HG03039 (cell line): ENCODE data around the gene SLC27A1.
"Not testable (repeated sequence)": the region's sequence is repeated elsewhere in the genome, so short reads cannot be mapped to it uniquely, and the experiment has no call there.

ENCODE experiments used
- ATAC-seq: cut with Tn5 transposase; IDR thresholded peaks from one replicate; pipeline ENCODE4 v1.9.1; 2021; ENCODE audit warnings: mild to moderate bottlenecking, moderate library complexity; ENCODE audit not compliant: unreplicated experiment

SLC27A1 gene

GRCh38 chr19:17455308-17456123 lies 14.8 kb upstream of the SLC27A1 start:
- no peak for ATAC-seq

- no peak for ATAC-seq
Observed at GRCh38 chr19:17456127-17456526, 14.2 kb upstream of the SLC27A1 start.

GRCh38 chr19:17457616-17458015 lies 12.7 kb upstream of the SLC27A1 start:
- ATAC-seq, result no peak

- no peak for ATAC-seq
Observed at GRCh38 chr19:17458970-17459369, 11.4 kb upstream of the SLC27A1 start.

- no peak for ATAC-seq
Observed at GRCh38 chr19:17460372-17461230, 9.7 kb upstream of the SLC27A1 start, which contains the start of gene NXNL1. Gene NXNL1, minus strand, starts transcription at chr19:17460926. Its CDS starts 57 bp downstream, at chr19:17460869.

GRCh38 chr19:17466487-17466850 lies 3.9 kb upstream of the SLC27A1 start:
- no peak for ATAC-seq

- ATAC-seq, result no peak
Observed at GRCh38 chr19:17467471-17468301, 2.6 kb upstream of the SLC27A1 start.

- ATAC-seq, result no peak
Observed at GRCh38 chr19:17468302-17469091, 1.8 kb upstream of the SLC27A1 start.

GRCh38 chr19:17469092-17469480 lies 1.2 kb upstream of the SLC27A1 start:
- no peak for ATAC-seq

GRCh38 chr19:17469481-17470067 lies 750 bp upstream of the SLC27A1 start:
- peak; percentile 45 for ATAC-seq

- no peak for ATAC-seq
Observed at GRCh38 chr19:17471410-17472125, 1.2 kb downstream of the SLC27A1 start.

GRCh38 chr19:17473041-17473440 lies 2.7 kb downstream of the SLC27A1 start:
- no peak for ATAC-seq

GRCh38 chr19:17475011-17475540 lies 4.8 kb downstream of the SLC27A1 start:
- not testable (repeated sequence) for ATAC-seq

GRCh38 chr19:17475541-17476115 lies 5.3 kb downstream of the SLC27A1 start:
- no peak for ATAC-seq

GRCh38 chr19:17479325-17479791 lies 9.0 kb downstream of the SLC27A1 start:
- ATAC-seq, result no peak

- no peak for ATAC-seq
Observed at GRCh38 chr19:17481986-17482385, 11.7 kb downstream of the SLC27A1 start.

- no peak for ATAC-seq
Observed at GRCh38 chr19:17482877-17483604, 12.7 kb downstream of the SLC27A1 start.

- ATAC-seq, result no peak
Observed at GRCh38 chr19:17483605-17484002, 13.3 kb downstream of the SLC27A1 start.
